HepG2 (cell line): Measurements from ENCODE around the gene OAF. TPM values are rescaled to one million over a fixed set of nuclear protein-coding genes. Genes with fewer than 3 reads are reported as not detected.

Source experiments
- CENPBD1 ChIP-seq: sonication (generic); formaldehyde crosslinking; IDR thresholded peaks from 2 replicates; pipeline ENCODE4 v1.8.0; 2022; ENCODE audit warnings: missing genetic modification reagents, low read depth, mild to moderate bottlenecking, borderline replicate concordance
- FOXJ3 ChIP-seq: sonication (generic); formaldehyde crosslinking; IDR thresholded peaks from 2 replicates; pipeline ENCODE4 v1.4.0; 2020; ENCODE audit warnings: missing genetic modification reagents, mild to moderate bottlenecking, borderline replicate concordance
- HMG20B ChIP-seq: conservative IDR thresholded peaks from 2 replicates; pipeline ENCODE4 v1.6.1; 2016; ENCODE audit warnings: missing genetic modification reagents, missing compliant biosample characterization
- KDM2A ChIP-seq: sonication (generic); formaldehyde crosslinking; IDR thresholded peaks from 2 replicates; pipeline ENCODE4 v1.4.0; 2020; ENCODE audit warnings: low read depth, missing genetic modification reagents, borderline replicate concordance
- MAZ ChIP-seq, 2 experiments: sonication (generic) in 1 of 2; formaldehyde crosslinking in 1 of 2; IDR thresholded peaks; 2 replicates each; pipeline versions ENCODE4 v1.5.0 to v1.6.1; 2012 to 2020; ENCODE audit warnings: low read depth in 2 of 2, mild to moderate bottlenecking in 2 of 2, borderline replicate concordance in 1 of 2, improper control_type of control experiment in 1 of 2, low read length in 1 of 2, missing genetic modification reagents in 1 of 2, moderate library complexity in 1 of 2
- PATZ1 ChIP-seq: sonication (generic); formaldehyde crosslinking; IDR thresholded peaks from 2 replicates; pipeline ENCODE4 v1.4.0; 2020; ENCODE audit warnings: missing genetic modification reagents
- STAT6 ChIP-seq: sonication (generic); formaldehyde crosslinking; IDR thresholded peaks from 2 replicates; pipeline ENCODE4 v1.4.0; 2020; ENCODE audit warnings: missing genetic modification reagents, mild to moderate bottlenecking, borderline replicate concordance
- TARDBP ChIP-seq: sonication (generic); formaldehyde crosslinking; IDR thresholded peaks from 2 replicates; pipeline ENCODE4 v1.8.0; 2022; ENCODE audit warnings: mild to moderate bottlenecking, missing genetic modification reagents
- ZFP62 ChIP-seq: sonication (generic); formaldehyde crosslinking; IDR thresholded peaks from 2 replicates; pipeline ENCODE4 v1.4.0; 2020; ENCODE audit warnings: missing genetic modification reagents
- ZNF138 ChIP-seq: sonication (generic); formaldehyde crosslinking; IDR thresholded peaks from 2 replicates; pipeline ENCODE4 v1.5.0; 2020; ENCODE audit warnings: mild to moderate bottlenecking, low read depth, missing genetic modification reagents
- ZNF256 ChIP-seq: sonication (generic); formaldehyde crosslinking; conservative IDR thresholded peaks from 2 replicates; pipeline ENCODE4 v1.4.0; 2020; ENCODE audit warnings: missing genetic modification reagents
- ZNF274 ChIP-seq: sonication (generic); formaldehyde crosslinking; IDR thresholded peaks from 2 replicates; pipeline ENCODE4 v1.5.1; 2020; ENCODE audit warnings: mild to moderate bottlenecking, missing genetic modification reagents
- ZNF691 ChIP-seq: sonication (generic); formaldehyde crosslinking; IDR thresholded peaks from 2 replicates; pipeline ENCODE4 v1.4.0; 2020; ENCODE audit warnings: missing genetic modification reagents, low read depth, mild to moderate bottlenecking, borderline replicate concordance
- ZNF780A ChIP-seq: sonication (generic); formaldehyde crosslinking; IDR thresholded peaks from 2 replicates; pipeline ENCODE4 v1.8.0; 2022; ENCODE audit warnings: mild to moderate bottlenecking, missing genetic modification reagents, moderate library complexity
- ZNF800 ChIP-seq: sonication (generic); formaldehyde crosslinking; IDR thresholded peaks from 2 replicates; pipeline ENCODE4 v1.4.0; 2020; ENCODE audit warnings: missing genetic modification reagents
- ZSCAN21 ChIP-seq: sonication (generic); formaldehyde crosslinking; IDR thresholded peaks from 2 replicates; pipeline ENCODE4 v1.8.0; 2022; ENCODE audit warnings: mild to moderate bottlenecking, missing genetic modification reagents, moderate library complexity, borderline replicate concordance
- polyA plus RNA-seq, 8 experiments: library from polyadenylated mRNA; depleted of rRNA in 3 of 8; stranded (reverse) in 7 of 8; unstranded in 1 of 8; fragments of >200 nt; fragmentation: Illumina TruSeq in 4 of 8; extraction: Trizol in 4 of 8; gene quantifications; 2 replicates each; pipeline versions ENCODE4 v1.2.1 to v1.2.3, GENCODE V29; 2011 to 2016; ENCODE audit warnings: low read depth in 4 of 8, missing spikeins in 1 of 8, mixed read lengths in 1 of 8; ENCODE audit not compliant: insufficient read depth in 1 of 8
- total RNA-seq, 5 experiments: library from RNA; depleted of rRNA; stranded (reverse); fragments of >200 nt; fragmentation: Illumina TruSeq; extraction: Trizol; gene quantifications; 2 replicates each; pipeline ENCODE4 v1.2.3, GENCODE V29; 2016; ENCODE audit warnings: low read depth in 1 of 5
- TF ChIP-seq, protein P1 (sequence below): sonication (generic); formaldehyde crosslinking; IDR thresholded peaks from 2 replicates; pipeline ENCODE4 v1.4.0; 2020; ENCODE audit warnings: mild to moderate bottlenecking, missing genetic modification reagents, borderline replicate concordance

Gene OAF
- total and polyA plus RNA-seq, 2 of the 13 experiments (the other 11 are each of a cell fraction or from before 2014, with no cell fraction given) = 63.7 to 94.6 TPM

GRCh38 chr11:120208001-120208441 is 2.8 kb upstream of the OAF start (continued):
- TF ChIP-seq, protein P1, sequence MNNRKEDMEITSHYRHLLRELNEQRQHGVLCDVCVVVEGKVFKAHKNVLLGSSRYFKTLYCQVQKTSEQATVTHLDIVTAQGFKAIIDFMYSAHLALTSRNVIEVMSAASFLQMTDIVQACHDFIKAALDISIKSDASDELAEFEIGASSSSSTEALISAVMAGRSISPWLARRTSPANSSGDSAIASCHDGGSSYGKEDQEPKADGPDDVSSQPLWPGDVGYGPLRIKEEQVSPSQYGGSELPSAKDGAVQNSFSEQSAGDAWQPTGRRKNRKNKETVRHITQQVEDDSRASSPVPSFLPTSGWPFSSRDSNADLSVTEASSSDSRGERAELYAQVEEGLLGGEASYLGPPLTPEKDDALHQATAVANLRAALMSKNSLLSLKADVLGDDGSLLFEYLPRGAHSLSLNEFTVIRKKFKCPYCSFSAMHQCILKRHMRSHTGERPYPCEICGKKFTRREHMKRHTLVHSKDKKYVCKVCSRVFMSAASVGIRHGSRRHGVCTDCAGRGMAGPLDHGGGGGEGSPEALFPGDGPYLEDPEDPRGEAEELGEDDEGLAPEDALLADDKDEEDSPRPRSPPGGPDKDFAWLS (CRISPR knock-in tag) = peak; percentile 85; the same call in 1 of the 2 replicates
- TF ChIP-seq ZNF691 (peak; percentile 77; the same call in 1 of the 2 replicates), ZNF256 (CRISPR knock-in tag) (0 out of 2 replicates have a peak, but pooled peaks have one; percentile 71), KDM2A (peak; percentile 35; the same call in 1 of the 2 replicates), CENPBD1 (no peak), PATZ1 (CRISPR knock-in tag) (peak; percentile 61; the same call in 1 of the 2 replicates), MAZ (IDR thresholded peaks at IDR 0.05; ENCODE audit: borderline replicate concordance, low read depth, low read length) (no peak), MAZ (CRISPR knock-in tag; IDR thresholded peaks at IDR 0.05; ENCODE audit: low read depth) (peak; percentile 35; the same call in 1 of the 2 replicates), ZNF800 (CRISPR knock-in tag) (0 out of 2 replicates have a peak, but pooled peaks have one; percentile 46), ZNF274 (CRISPR knock-in tag) (no peak), ZNF138 (CRISPR knock-in tag) (no peak), ZFP62 (CRISPR knock-in tag) (no peak), TARDBP (CRISPR knock-in tag) (peak; percentile 44; the same call in 1 of the 2 replicates), HMG20B (peak; percentile 76), ZSCAN21 (CRISPR knock-in tag) (no peak), FOXJ3 (CRISPR knock-in tag) (peak; percentile 62; the same call in 1 of the 2 replicates), STAT6 (CRISPR knock-in tag) (peak; percentile 52; the same call in 1 of the 2 replicates), ZNF780A (no peak)
